ENCODE data around the gene HM13. TPM values are rescaled to one million over a fixed set of nuclear protein-coding genes. Genes with fewer than 3 reads are reported as not detected.

The HM13 gene
- total and polyA plus RNA-seq, 2 of the 13 experiments (the other 11 are each of a cell fraction or from before 2014, with no cell fraction given): 118 to 243 TPM

- peak; percentile 49; the same call in 1 of the 2 replicates for TF ChIP-seq ZNF414 (CRISPR knock-in tag; IDR thresholded peaks at IDR 0.05)
- no peak for TF ChIP-seq DMTF1 (CRISPR knock-in tag; IDR thresholded peaks at IDR 0.05)
- TF ChIP-seq ZNF816 (CRISPR knock-in tag; IDR thresholded peaks at IDR 0.05; ENCODE audit: borderline replicate concordance): no peak
- TF ChIP-seq MXD3 (CRISPR knock-in tag; IDR thresholded peaks at IDR 0.05): peak; percentile 55; the same call in 1 of the 2 replicates
- TF ChIP-seq ARNT2 (CRISPR knock-in tag; IDR thresholded peaks at IDR 0.05; ENCODE audit: low read depth): no peak
- TF ChIP-seq ZNF264 (CRISPR knock-in tag; IDR thresholded peaks at IDR 0.05): peak; percentile 58; the same call in 1 of the 2 replicates
- TF ChIP-seq FUBP1 (CRISPR knock-in tag; IDR thresholded peaks at IDR 0.05; ENCODE audit: borderline replicate concordance): no peak
- TF ChIP-seq ZBTB8A (CRISPR knock-in tag; IDR thresholded peaks at IDR 0.05; ENCODE audit: borderline replicate concordance, low read depth): no peak
- TF ChIP-seq ZNF563 (CRISPR knock-in tag; IDR thresholded peaks at IDR 0.05): 0 out of 2 replicates have a peak, but pooled peaks have one; percentile 36
- no peak for TF ChIP-seq ZFP36L2 (CRISPR knock-in tag; IDR thresholded peaks at IDR 0.05)
- peak; percentile 79; the same call in 1 of the 2 replicates for TF ChIP-seq ZBTB42 (CRISPR knock-in tag; IDR thresholded peaks at IDR 0.05)
- peak; percentile 76 for TF ChIP-seq HIVEP1 (CRISPR knock-in tag; IDR thresholded peaks at IDR 0.05)
- TF ChIP-seq PTBP1 (IDR thresholded peaks at IDR 0.05; ENCODE audit: low read depth, low read length, poor library complexity, severe bottlenecking): no peak
- peak; percentile 84; the same call in 1 of the 2 replicates for TF ChIP-seq ZNF780A (CRISPR knock-in tag; IDR thresholded peaks at IDR 0.05)
- TF ChIP-seq STAG1 (CRISPR knock-in tag; IDR thresholded peaks at IDR 0.05): peak; percentile 16; the same call in 1 of the 2 replicates
- TF ChIP-seq HCFC1 (IDR thresholded peaks at IDR 0.05; ENCODE audit: low read depth, low read length): 0 out of 2 replicates have a peak, but pooled peaks have one; percentile 12
- peak; percentile 89 for TF ChIP-seq ZNF609 (CRISPR knock-in tag; IDR thresholded peaks at IDR 0.05; ENCODE audit: borderline replicate concordance)
Observed at GRCh38 chr20:31594558-31595379, 80.5 kb downstream of the HM13 start (continued).

All from HepG2 (cell line).